HepG2 (cell line): Measurements from ENCODE around the gene USP5. TPM values are rescaled to one million over a fixed set of nuclear protein-coding genes. Genes with fewer than 3 reads are reported as not detected.

ENCODE experiments used
- polyA plus RNA-seq, 8 experiments: library from polyadenylated mRNA; depleted of rRNA in 3 of 8; stranded (reverse) in 7 of 8; unstranded in 1 of 8; fragments of >200 nt; fragmentation: Illumina TruSeq in 4 of 8; extraction: Trizol in 4 of 8; gene quantifications; 2 replicates each; pipeline versions ENCODE4 v1.2.1 to v1.2.3, GENCODE V29; 2011 to 2016; ENCODE audit warnings: low read depth in 4 of 8, missing spikeins in 1 of 8, mixed read lengths in 1 of 8; ENCODE audit not compliant: insufficient read depth in 1 of 8
- total RNA-seq, 5 experiments: library from RNA; depleted of rRNA; stranded (reverse); fragments of >200 nt; fragmentation: Illumina TruSeq; extraction: Trizol; gene quantifications; 2 replicates each; pipeline ENCODE4 v1.2.3, GENCODE V29; 2016; ENCODE audit warnings: low read depth in 1 of 5

Gene USP5
- total and polyA plus RNA-seq, 2 of the 13 experiments (the other 11 are each of a cell fraction or from before 2014, with no cell fraction given), result 39.6 to 56.0 TPM

Other genes with a start within 250 kb of the USP5 start
- gene CHD4, start 244.8 kb upstream of the USP5 start, total RNA-seq (2016; rRNA removed; fragmentation: Illumina TruSeq; extraction: Trizol), result 148 and 156 TPM in 2 replicates
- 76.2 and 82.8 TPM in 2 replicates for gene CHD4, start 244.8 kb upstream of the USP5 start, polyA plus RNA-seq (2011; rRNA removed)
- gene LPAR5, start 216.2 kb upstream of the USP5 start, total RNA-seq (2016; rRNA removed; fragmentation: Illumina TruSeq; extraction: Trizol), result 0.07 and 0.09 TPM in 2 replicates
- gene LPAR5, start 216.2 kb upstream of the USP5 start, polyA plus RNA-seq (2011; rRNA removed), result 0.17 and 0.32 TPM in 2 replicates
- not detected in 2 replicates for gene ACRBP, start 204.7 kb upstream of the USP5 start, total RNA-seq (2016; rRNA removed; fragmentation: Illumina TruSeq; extraction: Trizol)
- gene ACRBP, start 204.7 kb upstream of the USP5 start, polyA plus RNA-seq (2011; rRNA removed), result 0.37 and 0.46 TPM in 2 replicates
- gene ING4, start 189.0 kb upstream of the USP5 start, total RNA-seq (2016; rRNA removed; fragmentation: Illumina TruSeq; extraction: Trizol), result 12.7 and 14.4 TPM in 2 replicates
- gene ING4, start 189.0 kb upstream of the USP5 start, polyA plus RNA-seq (2011; rRNA removed), result 32.4 and 34.2 TPM in 2 replicates
- 23.6 and 24.1 TPM in 2 replicates for gene ZNF384, start 162.8 kb upstream of the USP5 start, total RNA-seq (2016; rRNA removed; fragmentation: Illumina TruSeq; extraction: Trizol)
- gene ZNF384, start 162.8 kb upstream of the USP5 start, polyA plus RNA-seq (2011; rRNA removed), result 54.3 and 55.3 TPM in 2 replicates
- gene PIANP, start 151.3 kb upstream of the USP5 start, total RNA-seq (2016; rRNA removed; fragmentation: Illumina TruSeq; extraction: Trizol), result not detected in 2 replicates
- gene PIANP, start 151.3 kb upstream of the USP5 start, polyA plus RNA-seq (2011; rRNA removed), result not detected in 2 replicates
- 38.0 and 40.0 TPM in 2 replicates for gene COPS7A, start 128.1 kb upstream of the USP5 start, total RNA-seq (2016; rRNA removed; fragmentation: Illumina TruSeq; extraction: Trizol)
- gene COPS7A, start 128.1 kb upstream of the USP5 start, polyA plus RNA-seq (2011; rRNA removed), result 71.4 and 73.6 TPM in 2 replicates
- gene MLF2, start 99.0 kb upstream of the USP5 start, total RNA-seq (2016; rRNA removed; fragmentation: Illumina TruSeq; extraction: Trizol), result 88.1 and 95.8 TPM in 2 replicates
- gene MLF2, start 99.0 kb upstream of the USP5 start, polyA plus RNA-seq (2011; rRNA removed), result 167 and 178 TPM in 2 replicates
- gene PTMS, start 85.8 kb upstream of the USP5 start, total RNA-seq (2016; rRNA removed; fragmentation: Illumina TruSeq; extraction: Trizol), result 40.5 and 42.1 TPM in 2 replicates
- 79.1 and 82.4 TPM in 2 replicates for gene PTMS, start 85.8 kb upstream of the USP5 start, polyA plus RNA-seq (2011; rRNA removed)
- 0.11 TPM in 1 of 2 replicates, not detected in the other for gene LAG3, start 79.6 kb upstream of the USP5 start, total RNA-seq (2016; rRNA removed; fragmentation: Illumina TruSeq; extraction: Trizol)
- 0.26 and 0.51 TPM in 2 replicates for gene LAG3, start 79.6 kb upstream of the USP5 start, polyA plus RNA-seq (2011; rRNA removed)
- 0.07 and 0.27 TPM in 2 replicates for gene CD4, start 62.6 kb upstream of the USP5 start, total RNA-seq (2016; rRNA removed; fragmentation: Illumina TruSeq; extraction: Trizol)
- 0.68 and 0.95 TPM in 2 replicates for gene CD4, start 62.6 kb upstream of the USP5 start, polyA plus RNA-seq (2011; rRNA removed)
- not detected in 2 replicates for gene GPR162, start 30.3 kb upstream of the USP5 start, total RNA-seq (2016; rRNA removed; fragmentation: Illumina TruSeq; extraction: Trizol)
- 0.08 and 0.10 TPM in 2 replicates for gene GPR162, start 30.3 kb upstream of the USP5 start, polyA plus RNA-seq (2011; rRNA removed)
- gene P3H3, start 23.7 kb upstream of the USP5 start, total RNA-seq (2016; rRNA removed; fragmentation: Illumina TruSeq; extraction: Trizol), result 7.9 and 20.5 TPM in 2 replicates
- 20.1 and 21.1 TPM in 2 replicates for gene P3H3, start 23.7 kb upstream of the USP5 start, polyA plus RNA-seq (2011; rRNA removed)
- 0.17 and 1.3 TPM in 2 replicates for gene GNB3, start 11.2 kb upstream of the USP5 start, total RNA-seq (2016; rRNA removed; fragmentation: Illumina TruSeq; extraction: Trizol)
- 3.6 and 3.8 TPM in 2 replicates for gene GNB3, start 11.2 kb upstream of the USP5 start, polyA plus RNA-seq (2011; rRNA removed)
- 51.9 and 56.5 TPM in 2 replicates for gene CDCA3, start 864 bp upstream of the USP5 start, total RNA-seq (2016; rRNA removed; fragmentation: Illumina TruSeq; extraction: Trizol)
- gene CDCA3, start 864 bp upstream of the USP5 start, polyA plus RNA-seq (2011; rRNA removed), result 21.8 and 32.7 TPM in 2 replicates
- 945 and 1,237 TPM in 2 replicates for gene TPI1, start 15.4 kb downstream of the USP5 start, total RNA-seq (2016; rRNA removed; fragmentation: Illumina TruSeq; extraction: Trizol)
- 2,303 and 2,535 TPM in 2 replicates for gene TPI1, start 15.4 kb downstream of the USP5 start, polyA plus RNA-seq (2011; rRNA removed)
- 4.0 and 6.2 TPM in 2 replicates for gene SPSB2, start 21.2 kb downstream of the USP5 start, total RNA-seq (2016; rRNA removed; fragmentation: Illumina TruSeq; extraction: Trizol)
- 1.9 and 2.0 TPM in 2 replicates for gene SPSB2, start 21.2 kb downstream of the USP5 start, polyA plus RNA-seq (2011; rRNA removed)
- 6.0 and 6.7 TPM in 2 replicates for gene LRRC23, start 52.7 kb downstream of the USP5 start, total RNA-seq (2016; rRNA removed; fragmentation: Illumina TruSeq; extraction: Trizol)
- gene LRRC23, start 52.7 kb downstream of the USP5 start, polyA plus RNA-seq (2011; rRNA removed), result 6.2 and 7.8 TPM in 2 replicates
- 15.9 and 19.3 TPM in 2 replicates for gene ENO2, start 62.4 kb downstream of the USP5 start, total RNA-seq (2016; rRNA removed; fragmentation: Illumina TruSeq; extraction: Trizol)
- gene ENO2, start 62.4 kb downstream of the USP5 start, polyA plus RNA-seq (2011; rRNA removed), result 136 and 144 TPM in 2 replicates
- 2.1 TPM in 2 replicates for gene ATN1, start 75.8 kb downstream of the USP5 start, total RNA-seq (2016; rRNA removed; fragmentation: Illumina TruSeq; extraction: Trizol)
- 8.6 and 10.7 TPM in 2 replicates for gene ATN1, start 75.8 kb downstream of the USP5 start, polyA plus RNA-seq (2011; rRNA removed)
- not detected in 2 replicates for gene RNU7-1, start 91.7 kb downstream of the USP5 start, total RNA-seq (2016; rRNA removed; fragmentation: Illumina TruSeq; extraction: Trizol)
- not detected in 2 replicates for gene RNU7-1, start 91.7 kb downstream of the USP5 start, polyA plus RNA-seq (2011; rRNA removed)
- gene C12orf57, start 91.9 kb downstream of the USP5 start, total RNA-seq (2016; rRNA removed; fragmentation: Illumina TruSeq; extraction: Trizol), result 84.0 and 89.7 TPM in 2 replicates
- gene C12orf57, start 91.9 kb downstream of the USP5 start, polyA plus RNA-seq (2011; rRNA removed), result 287 and 302 TPM in 2 replicates
- gene PTPN6, start 99.2 kb downstream of the USP5 start, total RNA-seq (2016; rRNA removed; fragmentation: Illumina TruSeq; extraction: Trizol), result 9.5 and 10.6 TPM in 2 replicates
- 9.1 and 10.5 TPM in 2 replicates for gene PTPN6, start 99.2 kb downstream of the USP5 start, polyA plus RNA-seq (2011; rRNA removed)
- 291 and 394 TPM in 2 replicates for gene PHB2, start 118.5 kb downstream of the USP5 start, total RNA-seq (2016; rRNA removed; fragmentation: Illumina TruSeq; extraction: Trizol)
- 425 and 468 TPM in 2 replicates for gene PHB2, start 118.5 kb downstream of the USP5 start, polyA plus RNA-seq (2011; rRNA removed)
- gene EMG1, start 118.8 kb downstream of the USP5 start, total RNA-seq (2016; rRNA removed; fragmentation: Illumina TruSeq; extraction: Trizol), result 130 and 190 TPM in 2 replicates
- gene EMG1, start 118.8 kb downstream of the USP5 start, polyA plus RNA-seq (2011; rRNA removed), result 57.7 and 76.3 TPM in 2 replicates
- gene LPCAT3, start 166.3 kb downstream of the USP5 start, total RNA-seq (2016; rRNA removed; fragmentation: Illumina TruSeq; extraction: Trizol), result 22.1 and 44.5 TPM in 2 replicates
- gene LPCAT3, start 166.3 kb downstream of the USP5 start, polyA plus RNA-seq (2011; rRNA removed), result 62.7 and 64.3 TPM in 2 replicates
- gene C1S, start 208.6 kb downstream of the USP5 start, total RNA-seq (2016; rRNA removed; fragmentation: Illumina TruSeq; extraction: Trizol), result 8.2 and 18.2 TPM in 2 replicates
- gene C1S, start 208.6 kb downstream of the USP5 start, polyA plus RNA-seq (2011; rRNA removed), result 14.5 and 23.3 TPM in 2 replicates
- gene C1R, start 240.3 kb downstream of the USP5 start, total RNA-seq (2016; rRNA removed; fragmentation: Illumina TruSeq; extraction: Trizol), result 1.7 and 3.5 TPM in 2 replicates
- 6.5 and 11.2 TPM in 2 replicates for gene C1R, start 240.3 kb downstream of the USP5 start, polyA plus RNA-seq (2011; rRNA removed)